HG03520 (cell line): ENCODE measurements around the gene ABCA4.

ENCODE experiments used
- ATAC-seq: cut with Tn5 transposase; IDR thresholded peaks from one replicate; pipeline ENCODE4 v1.9.1; 2021; ENCODE audit warnings: mild to moderate bottlenecking, moderate library complexity; ENCODE audit not compliant: unreplicated experiment

ABCA4 gene

DNA sequence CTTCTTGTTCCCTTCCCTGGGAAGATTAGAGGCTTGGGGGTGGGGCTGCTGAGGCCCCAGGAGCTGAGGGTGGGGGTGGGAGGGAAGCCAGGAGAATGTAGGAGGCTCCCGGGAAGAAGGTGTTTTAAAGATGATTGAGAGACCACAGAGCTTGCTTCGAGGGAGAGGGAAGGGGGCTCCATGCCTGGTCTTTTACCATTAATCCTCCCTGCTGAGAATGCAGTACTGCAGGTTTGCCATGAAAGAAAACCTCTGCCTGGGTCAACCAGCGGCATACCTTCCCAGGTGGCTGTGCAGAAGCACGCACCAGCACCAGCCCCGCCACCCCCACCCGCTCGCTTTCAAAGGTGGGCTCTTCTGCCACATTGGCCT is 15.4 kb downstream of the ABCA4 start:
- no peak for ATAC-seq

GRCh38 chr1:94104776-94105580 is 16.0 kb downstream of the ABCA4 start:
- ATAC-seq = no peak

DNA sequence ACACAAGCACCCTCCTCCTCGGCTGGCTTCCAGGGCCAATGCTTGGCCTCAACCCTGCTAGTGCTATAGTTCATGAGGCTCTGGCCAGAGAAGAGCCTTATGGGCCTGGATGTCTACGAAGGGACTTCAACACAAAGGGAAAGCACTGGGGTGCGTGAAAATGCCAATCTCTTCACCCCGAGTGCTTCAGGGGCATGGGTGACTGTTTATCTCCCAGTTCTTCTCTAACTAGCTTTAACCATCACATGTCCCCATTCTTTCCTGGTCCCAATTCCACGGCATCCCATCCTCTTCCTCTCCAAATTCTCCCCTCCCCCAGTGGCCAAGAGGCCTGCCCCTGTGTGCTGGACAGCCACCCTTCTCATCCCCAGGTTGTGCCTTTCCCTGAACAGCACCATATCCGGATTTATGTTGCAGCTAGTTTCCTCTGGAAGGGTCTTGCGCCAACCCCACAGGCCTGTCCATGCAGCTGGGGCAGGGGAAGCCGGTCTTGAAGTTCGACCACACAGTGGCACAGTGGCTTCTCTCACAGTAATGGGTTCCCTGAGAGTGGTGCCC is 16.7 kb downstream of the ABCA4 start:
- no peak for ATAC-seq

- no peak for ATAC-seq
Measured at GRCh38 chr1:94103608-94104007, 17.3 kb downstream of the ABCA4 start.

- ATAC-seq = no peak
Measured at GRCh38 chr1:94101613-94102525, 19.1 kb downstream of the ABCA4 start.

- no peak for ATAC-seq
Measured at GRCh38 chr1:94100785-94101612, 19.9 kb downstream of the ABCA4 start.

GRCh38 chr1:94100129-94100784 is 20.7 kb downstream of the ABCA4 start:
- ATAC-seq = no peak

DNA sequence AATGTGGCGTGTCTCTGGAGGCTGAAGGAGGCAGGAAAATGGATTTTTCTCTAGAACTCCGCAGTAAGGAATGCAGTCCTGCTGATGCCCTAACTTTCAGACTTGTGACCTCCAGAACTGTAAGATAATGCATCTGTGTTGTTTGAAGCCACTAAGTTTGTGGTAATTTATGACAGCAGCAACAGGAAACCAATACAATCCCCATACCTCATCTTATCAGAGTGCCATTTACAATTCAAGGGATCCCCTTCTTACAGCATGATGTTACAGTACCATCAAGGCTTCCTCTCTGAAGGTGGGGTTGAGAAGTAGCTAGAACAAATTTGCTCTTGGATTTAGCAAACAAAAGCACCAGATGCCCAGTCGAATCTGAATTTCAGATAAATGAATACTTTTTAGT is 21.6 kb downstream of the ABCA4 start:
- ATAC-seq = no peak

GRCh38 chr1:94098585-94099111 is 22.3 kb downstream of the ABCA4 start:
- ATAC-seq = no peak

DNA sequence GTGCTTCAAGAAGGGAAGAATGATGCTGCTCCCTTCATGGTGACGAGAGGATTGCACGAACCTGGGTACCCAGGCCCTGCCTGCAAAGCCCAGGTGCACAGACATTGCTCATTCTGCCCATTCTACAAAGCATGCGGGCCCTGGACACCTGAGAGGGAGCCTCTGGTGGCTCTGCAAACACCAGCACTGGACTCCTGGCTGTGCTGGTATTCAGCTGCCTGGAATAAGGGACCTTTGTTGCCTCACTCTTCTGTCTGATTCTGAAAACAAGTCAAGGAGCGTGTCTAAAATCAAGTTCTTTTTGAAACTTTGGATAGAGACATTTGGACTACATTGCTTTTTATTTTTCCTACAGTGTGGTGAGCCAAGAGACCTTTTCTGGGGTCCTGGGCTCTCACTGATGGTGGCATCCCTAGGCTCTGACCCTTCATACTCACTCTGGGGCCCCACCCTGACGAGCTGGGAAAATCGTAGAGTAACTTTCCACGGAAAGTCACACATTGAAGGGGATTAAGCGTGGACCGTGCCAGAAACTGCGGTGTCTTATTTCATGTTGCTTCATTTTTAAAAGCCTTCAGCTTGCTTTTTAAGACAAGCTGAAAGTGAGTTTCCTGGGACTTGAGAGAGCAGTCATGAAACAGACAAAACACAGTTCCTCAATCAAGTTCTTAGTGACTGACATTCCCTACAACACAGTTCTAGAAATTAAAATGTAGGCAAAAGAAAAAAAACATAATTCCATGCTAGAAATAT is 24.0 kb downstream of the ABCA4 start:
- no peak for ATAC-seq

DNA sequence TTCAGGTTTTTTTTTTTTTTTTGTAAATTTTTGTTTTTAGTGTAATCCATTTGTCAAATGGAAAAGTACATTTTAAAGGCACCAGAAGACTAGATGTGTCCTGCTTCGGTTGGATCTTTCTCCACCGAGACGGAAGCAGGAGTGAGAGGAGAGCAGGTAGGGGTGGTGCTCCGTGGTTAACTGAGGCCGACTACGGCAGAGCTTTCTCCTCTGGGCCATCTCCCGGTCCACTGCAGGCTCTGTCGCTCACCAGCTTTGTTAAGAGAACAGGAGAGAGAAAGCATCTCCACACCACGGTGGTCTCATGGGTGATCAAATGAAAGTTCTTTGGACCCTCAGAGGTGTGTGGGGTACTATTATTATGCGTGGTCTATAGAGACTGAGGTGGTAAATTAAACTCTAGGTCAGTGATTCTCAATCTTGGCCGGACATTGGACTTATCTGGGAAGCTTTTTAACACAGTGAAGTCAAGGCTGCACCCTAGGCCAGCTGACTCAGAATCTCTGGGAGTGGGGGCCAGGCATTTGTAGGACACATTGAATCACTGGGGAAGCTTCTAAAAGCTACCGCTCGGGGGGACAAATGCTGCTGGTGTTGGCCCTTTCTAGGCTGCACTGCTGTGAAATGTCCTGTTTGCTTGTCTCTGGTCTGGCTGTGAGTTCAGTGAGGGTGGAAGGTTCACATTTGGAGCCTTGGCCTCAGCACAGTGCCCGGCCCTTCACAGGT is 25.0 kb downstream of the ABCA4 start:
- ATAC-seq = no peak

DNA sequence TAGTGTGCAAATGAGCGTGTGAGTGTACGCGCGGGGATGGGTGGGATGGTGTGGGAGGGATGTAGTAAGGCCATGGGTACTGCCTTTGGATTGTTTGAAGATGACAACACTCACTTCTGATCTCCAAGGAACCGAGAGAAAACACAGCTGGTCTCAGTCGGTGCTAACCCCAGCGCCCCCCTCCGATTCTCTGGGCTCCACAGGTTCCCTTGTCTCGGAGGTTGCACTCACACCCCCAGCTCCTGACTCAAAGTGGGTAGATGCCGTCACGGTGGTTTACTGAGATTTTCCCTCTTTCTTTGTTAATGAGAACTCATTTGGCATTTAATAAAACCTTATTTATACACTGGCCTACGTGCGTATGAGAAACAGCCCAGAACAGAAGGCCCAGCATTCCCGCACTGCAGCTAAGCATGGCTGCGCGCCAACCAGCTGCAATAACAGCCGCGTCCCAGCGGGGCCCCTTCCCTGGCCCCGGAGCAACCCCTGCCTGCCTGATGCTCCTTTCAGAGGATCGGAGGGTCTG is 25.8 kb downstream of the ABCA4 start:
- ATAC-seq = no peak

DNA sequence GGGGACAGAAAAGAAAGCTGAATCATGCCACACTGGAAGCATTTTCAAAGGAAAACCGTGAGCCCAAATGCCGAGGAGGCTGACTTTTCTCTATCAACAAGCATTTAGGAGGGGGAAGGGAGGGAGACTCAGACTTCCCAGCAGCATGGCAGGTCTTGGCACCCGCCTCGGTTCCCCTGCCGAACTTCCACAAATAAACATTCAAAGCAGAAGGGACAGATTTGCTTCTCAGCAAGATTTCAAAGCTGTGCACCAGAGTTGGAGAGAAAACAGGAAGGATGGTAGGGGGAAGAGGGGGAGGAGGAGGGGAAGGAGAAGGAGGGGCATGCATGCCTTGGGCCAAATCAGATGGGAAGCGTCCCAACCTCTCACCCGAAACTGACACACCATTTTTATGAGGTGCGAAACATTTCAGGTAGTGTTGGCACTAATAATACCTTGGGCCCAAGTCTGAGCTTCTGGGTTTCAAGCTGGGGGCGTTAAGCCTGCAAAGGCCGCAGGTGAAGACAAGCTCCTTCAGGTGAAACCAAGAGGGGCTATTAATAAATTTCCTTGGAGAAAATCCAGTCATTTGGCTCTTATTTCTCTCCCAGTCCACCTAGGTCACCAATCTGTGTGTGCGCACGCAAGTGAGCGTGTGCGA is 26.4 kb downstream of the ABCA4 start:
- ATAC-seq = no peak

- no peak for ATAC-seq
Measured at GRCh38 chr1:94093996-94094395, 27.0 kb downstream of the ABCA4 start.

DNA sequence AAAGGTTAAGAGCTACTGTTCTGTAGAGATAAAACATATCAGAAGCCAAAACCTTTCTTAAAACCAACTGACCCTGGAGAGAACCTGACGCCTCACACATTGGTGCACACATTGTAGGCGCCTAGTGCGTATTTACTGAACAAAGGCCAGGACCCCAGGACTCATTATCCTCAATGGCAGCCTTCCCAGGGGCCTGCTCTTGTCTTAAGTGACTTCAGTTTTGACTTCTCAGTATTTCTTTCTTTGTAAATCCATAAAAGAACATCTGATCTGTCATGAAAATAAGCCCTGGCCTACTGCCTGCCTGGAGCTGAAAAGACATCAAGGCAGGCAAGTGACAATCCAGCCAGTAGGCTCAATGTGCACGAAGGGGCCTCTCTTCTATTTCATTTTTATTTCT is 27.6 kb downstream of the ABCA4 start:
- ATAC-seq = no peak

DNA sequence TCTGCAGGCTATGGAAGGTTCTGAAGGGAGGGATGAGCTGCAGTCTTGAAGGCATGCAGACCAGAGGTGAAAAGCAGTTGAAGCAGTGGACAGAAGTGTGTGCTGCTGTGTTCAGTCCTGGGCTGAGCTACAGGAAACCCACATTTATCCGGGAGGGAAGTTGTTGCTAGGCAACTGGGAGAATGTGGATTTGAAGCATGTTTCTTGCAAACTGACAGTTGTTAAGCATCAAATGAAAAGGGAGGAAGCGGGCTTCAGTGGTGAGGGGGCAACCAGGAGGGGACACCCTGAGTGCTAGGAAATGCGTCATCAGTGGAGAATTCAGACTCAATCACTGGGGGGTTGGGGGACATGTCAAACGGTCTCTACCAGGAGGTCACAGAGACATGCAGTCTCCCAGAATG is 28.7 kb downstream of the ABCA4 start:
- no peak for ATAC-seq

- ATAC-seq = no peak
Measured at GRCh38 chr1:94090761-94091160, 30.2 kb downstream of the ABCA4 start.

DNA sequence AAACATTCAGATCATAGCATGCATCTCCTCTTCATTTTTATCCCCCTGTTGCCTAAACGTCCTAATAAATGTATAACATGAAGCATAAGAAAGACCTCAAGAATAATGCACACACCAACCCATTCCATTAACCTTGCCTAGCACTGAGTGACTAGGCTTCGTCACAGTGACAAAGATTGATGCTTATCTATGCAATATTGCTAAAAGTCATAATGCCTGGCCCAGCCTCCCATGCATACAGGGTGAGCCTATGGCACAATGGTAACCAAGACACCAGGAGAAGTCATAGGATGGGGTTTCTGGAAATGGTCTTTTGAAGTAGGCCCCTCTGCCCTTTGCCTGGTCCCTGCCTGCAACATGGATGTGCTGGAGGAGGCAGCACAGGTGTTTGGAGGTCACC is 33.8 kb downstream of the ABCA4 start:
- ATAC-seq = no peak
